Measurements from ENCODE around the gene LEF1. TPM values are rescaled to one million over a fixed set of nuclear protein-coding genes. Genes with fewer than 3 reads are reported as not detected.

The LEF1 gene
- total and polyA plus RNA-seq, 2 donors (not counting 3 experiments of a cell fraction or from before 2014, with no cell fraction given), result 0.46 TPM; not detected in 1

- H3K9me1 ChIP-seq (replicated peaks; ENCODE audit: control insufficient read depth, extremely low read depth, insufficient read depth, low read length), result no peaks in the 10 kb centered on the region
- FAIRE-seq (no peak), DNase-seq (ENCODE audit: low read depth, low spot score) (no peak)
- H3K79me2 ChIP-seq (ENCODE audit: control insufficient read depth, insufficient read depth, low read length), result no peaks in the 10 kb centered on the region
- no peaks in the 10 kb centered on the region for H3K9me3 ChIP-seq (replicated peaks; ENCODE audit: control insufficient read depth, insufficient read depth, low read length)
- dilution Hi-C loops (cut with MboI; ENCODE audit: extremely low pct_ligation_motif_present, low sequenced_read_pairs), result no loop called here
- no peak overlapping the region for H2AFZ ChIP-seq (ENCODE audit: low read depth, low read length)
- no peak overlapping the region for H3K4me3 ChIP-seq (replicated peaks in 1 of 3; ENCODE audit: insufficient read depth in 1 of 3, low read depth in 1 of 3, low read length in 3 of 3)
- intact Hi-C loops (cut with micrococcal nuclease), result loop anchor here (1.0 kb wide), 2 partner anchors 474 to 553 kb away; no protein-coding TSS in a partner anchor
- ChIA-PET POLR2A (no interaction called here), CTCF (interaction anchor here (0.6 to 5.7 kb wide), 62 partner anchors 9 to 1934 kb away, joined by 3 to 246 read pairs (median 4); partner anchors contain the start of genes OSTC and RPL34)
- TF ChIP-seq, protein P1, sequence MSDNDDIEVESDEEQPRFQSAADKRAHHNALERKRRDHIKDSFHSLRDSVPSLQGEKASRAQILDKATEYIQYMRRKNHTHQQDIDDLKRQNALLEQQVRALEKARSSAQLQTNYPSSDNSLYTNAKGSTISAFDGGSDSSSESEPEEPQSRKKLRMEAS (IDR thresholded peaks at IDR 0.05; ENCODE audit: insufficient read depth, insufficient read length), result no peak
- TF ChIP-seq POLR2A (IDR thresholded peaks at IDR 0.05; ENCODE audit: low read depth, low read length) (no peak), JUN (IDR thresholded peaks at IDR 0.05; ENCODE audit: borderline replicate concordance, insufficient read depth, insufficient read length, low read depth) (no peak), FOS (IDR thresholded peaks at IDR 0.05; ENCODE audit: borderline replicate concordance, insufficient read depth, low read length) (no peak), GATA2 (IDR thresholded peaks at IDR 0.05; ENCODE audit: insufficient read depth, insufficient read length, low read depth, low read length) (no peak), EZH2 (IDR thresholded peaks at IDR 0.05; ENCODE audit: borderline replicate concordance, low read depth, low read length, severe bottlenecking) (no peak), MYC (IDR thresholded peaks at IDR 0.05; ENCODE audit: low read depth, low read length) (no peak), POLR2AphosphoS5 (IDR thresholded peaks at IDR 0.05; ENCODE audit: insufficient read depth, low read depth, low read length) (no peak)
- TF ChIP-seq, protein P2, sequence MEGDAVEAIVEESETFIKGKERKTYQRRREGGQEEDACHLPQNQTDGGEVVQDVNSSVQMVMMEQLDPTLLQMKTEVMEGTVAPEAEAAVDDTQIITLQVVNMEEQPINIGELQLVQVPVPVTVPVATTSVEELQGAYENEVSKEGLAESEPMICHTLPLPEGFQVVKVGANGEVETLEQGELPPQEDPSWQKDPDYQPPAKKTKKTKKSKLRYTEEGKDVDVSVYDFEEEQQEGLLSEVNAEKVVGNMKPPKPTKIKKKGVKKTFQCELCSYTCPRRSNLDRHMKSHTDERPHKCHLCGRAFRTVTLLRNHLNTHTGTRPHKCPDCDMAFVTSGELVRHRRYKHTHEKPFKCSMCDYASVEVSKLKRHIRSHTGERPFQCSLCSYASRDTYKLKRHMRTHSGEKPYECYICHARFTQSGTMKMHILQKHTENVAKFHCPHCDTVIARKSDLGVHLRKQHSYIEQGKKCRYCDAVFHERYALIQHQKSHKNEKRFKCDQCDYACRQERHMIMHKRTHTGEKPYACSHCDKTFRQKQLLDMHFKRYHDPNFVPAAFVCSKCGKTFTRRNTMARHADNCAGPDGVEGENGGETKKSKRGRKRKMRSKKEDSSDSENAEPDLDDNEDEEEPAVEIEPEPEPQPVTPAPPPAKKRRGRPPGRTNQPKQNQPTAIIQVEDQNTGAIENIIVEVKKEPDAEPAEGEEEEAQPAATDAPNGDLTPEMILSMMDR (IDR thresholded peaks at IDR 0.05; ENCODE audit: extremely low read depth in 1 of 2, insufficient read depth in 1 of 2, low read depth in 1 of 2, low read length in 2 of 2), result no peak
- no peaks in the 10 kb centered on the region for H3K4me1 ChIP-seq (ENCODE audit: control insufficient read depth, extremely low read depth, insufficient read depth, low read length)
- no peak overlapping the region for H3K4me2 ChIP-seq (ENCODE audit: insufficient read depth, low read length)
- no peaks in the 10 kb centered on the region for H3K27me3 ChIP-seq (ENCODE audit: control insufficient read depth in 2 of 2, insufficient read depth in 2 of 2, low read length in 2 of 2)
- no peaks in the 10 kb centered on the region for H4K20me1 ChIP-seq (replicated peaks; ENCODE audit: control insufficient read depth, extremely low read depth, insufficient read depth, low read length)
- H3K9ac ChIP-seq (replicated peaks; ENCODE audit: extremely low read depth, insufficient read depth, low read length), result no peak overlapping the region
- H3K36me3 ChIP-seq (ENCODE audit: control insufficient read depth in 2 of 2, extremely low read depth in 1 of 2, insufficient read depth in 2 of 2, low read length in 2 of 2), result no peaks in the 10 kb centered on the region
- H3K27ac ChIP-seq (ENCODE audit: insufficient read depth, low read depth, low read length), result no peak overlapping the region
- no TSS peak for BruUV-seq (replicated peaks)
These were observed 149.9 kb downstream of the LEF1 start for GRCh38 chr4:108018884-108019187.

Measured in endothelial cell of umbilical vein (primary cell).